GM12873 (cell line): ENCODE results near the gene AP5Z1.
A peak's percentile ranks its signal among the peaks of the same experiment; 100 is the strongest.

Source experiments
- TF ChIP-seq, protein P1 (sequence below): IDR thresholded peaks from 2 replicates; pipeline ENCODE4 v1.5.1; 2012; ENCODE audit warnings: low read depth, mild to moderate bottlenecking, moderate library complexity, low read length, control low read depth; ENCODE audit not compliant: insufficient read depth; ENCODE audit errors: missing control alignments

Gene AP5Z1

DNA sequence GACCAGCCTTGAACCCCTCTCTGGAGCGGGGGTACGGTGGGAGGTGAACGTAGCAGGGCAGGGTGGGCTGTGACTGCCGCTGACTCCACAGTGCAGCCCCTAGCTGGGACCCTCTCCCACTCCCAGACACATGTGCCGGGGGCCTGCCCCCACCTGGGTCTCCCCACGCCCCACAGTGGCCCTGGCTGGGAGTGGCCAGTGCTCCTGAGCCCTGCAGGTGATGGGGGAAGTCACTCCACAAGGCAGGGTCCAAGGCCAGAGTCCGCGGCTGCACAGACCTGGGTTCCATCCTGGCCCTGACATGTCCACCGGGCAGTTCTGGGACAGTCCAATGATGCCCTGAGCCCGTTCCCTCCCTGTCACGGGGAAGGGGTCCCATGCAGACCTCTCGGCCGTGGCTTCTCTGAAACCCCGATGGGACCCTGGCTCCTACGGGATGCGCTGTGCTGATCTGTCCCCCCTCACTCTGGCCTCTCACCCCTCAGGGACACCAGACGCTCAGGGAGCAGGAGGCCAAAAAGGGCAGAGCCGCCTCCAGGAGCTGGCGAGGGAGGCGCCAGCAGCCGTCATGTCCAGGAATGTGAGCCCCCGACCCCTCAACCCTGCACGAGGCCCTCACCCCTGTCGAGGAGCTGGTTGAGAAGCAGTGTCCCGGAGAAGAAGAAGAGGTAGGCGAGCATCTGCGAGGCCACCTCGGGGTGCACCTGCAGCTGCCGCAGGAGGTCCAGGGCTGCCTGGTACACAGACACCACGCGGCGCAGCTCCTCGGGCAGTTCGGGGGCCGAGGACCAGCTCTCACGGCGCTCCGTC is 40.4 kb downstream of the AP5Z1 start:
- TF ChIP-seq, protein P1, sequence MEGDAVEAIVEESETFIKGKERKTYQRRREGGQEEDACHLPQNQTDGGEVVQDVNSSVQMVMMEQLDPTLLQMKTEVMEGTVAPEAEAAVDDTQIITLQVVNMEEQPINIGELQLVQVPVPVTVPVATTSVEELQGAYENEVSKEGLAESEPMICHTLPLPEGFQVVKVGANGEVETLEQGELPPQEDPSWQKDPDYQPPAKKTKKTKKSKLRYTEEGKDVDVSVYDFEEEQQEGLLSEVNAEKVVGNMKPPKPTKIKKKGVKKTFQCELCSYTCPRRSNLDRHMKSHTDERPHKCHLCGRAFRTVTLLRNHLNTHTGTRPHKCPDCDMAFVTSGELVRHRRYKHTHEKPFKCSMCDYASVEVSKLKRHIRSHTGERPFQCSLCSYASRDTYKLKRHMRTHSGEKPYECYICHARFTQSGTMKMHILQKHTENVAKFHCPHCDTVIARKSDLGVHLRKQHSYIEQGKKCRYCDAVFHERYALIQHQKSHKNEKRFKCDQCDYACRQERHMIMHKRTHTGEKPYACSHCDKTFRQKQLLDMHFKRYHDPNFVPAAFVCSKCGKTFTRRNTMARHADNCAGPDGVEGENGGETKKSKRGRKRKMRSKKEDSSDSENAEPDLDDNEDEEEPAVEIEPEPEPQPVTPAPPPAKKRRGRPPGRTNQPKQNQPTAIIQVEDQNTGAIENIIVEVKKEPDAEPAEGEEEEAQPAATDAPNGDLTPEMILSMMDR, result peak; percentile 33

DNA sequence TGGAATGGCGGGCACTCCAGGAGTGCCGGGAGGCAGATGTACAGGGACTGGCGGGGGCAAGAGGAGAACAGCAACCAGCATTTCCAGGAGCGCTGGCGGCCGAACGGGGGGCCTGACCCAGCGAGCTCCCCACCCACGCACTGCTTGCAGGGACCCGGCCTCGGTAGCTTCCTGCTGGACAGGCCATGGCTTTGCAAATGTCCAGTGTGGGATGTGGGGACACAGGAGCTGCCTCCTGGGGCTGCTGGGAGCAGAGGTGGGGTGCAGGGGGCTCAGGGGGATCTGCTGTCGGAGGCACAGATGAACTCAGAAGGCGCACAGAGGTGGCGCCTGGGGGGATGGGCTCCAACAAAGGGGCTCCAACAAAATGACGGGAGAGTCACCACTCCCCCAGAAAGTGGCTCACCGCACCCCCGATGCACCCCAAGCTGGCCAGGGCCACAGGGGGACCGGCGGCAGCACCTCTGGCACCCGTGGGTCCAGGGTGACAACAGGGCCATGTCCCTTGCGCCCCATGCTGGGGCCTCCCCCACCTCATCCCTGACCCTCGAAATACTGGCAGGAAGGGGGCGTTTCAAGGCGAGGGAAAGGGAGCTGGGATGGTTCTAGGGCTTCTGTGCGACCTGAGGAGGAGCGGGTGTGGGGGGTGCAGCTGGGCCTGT is 41.1 kb downstream of the AP5Z1 start:
- TF ChIP-seq, protein P1, result no peak

DNA sequence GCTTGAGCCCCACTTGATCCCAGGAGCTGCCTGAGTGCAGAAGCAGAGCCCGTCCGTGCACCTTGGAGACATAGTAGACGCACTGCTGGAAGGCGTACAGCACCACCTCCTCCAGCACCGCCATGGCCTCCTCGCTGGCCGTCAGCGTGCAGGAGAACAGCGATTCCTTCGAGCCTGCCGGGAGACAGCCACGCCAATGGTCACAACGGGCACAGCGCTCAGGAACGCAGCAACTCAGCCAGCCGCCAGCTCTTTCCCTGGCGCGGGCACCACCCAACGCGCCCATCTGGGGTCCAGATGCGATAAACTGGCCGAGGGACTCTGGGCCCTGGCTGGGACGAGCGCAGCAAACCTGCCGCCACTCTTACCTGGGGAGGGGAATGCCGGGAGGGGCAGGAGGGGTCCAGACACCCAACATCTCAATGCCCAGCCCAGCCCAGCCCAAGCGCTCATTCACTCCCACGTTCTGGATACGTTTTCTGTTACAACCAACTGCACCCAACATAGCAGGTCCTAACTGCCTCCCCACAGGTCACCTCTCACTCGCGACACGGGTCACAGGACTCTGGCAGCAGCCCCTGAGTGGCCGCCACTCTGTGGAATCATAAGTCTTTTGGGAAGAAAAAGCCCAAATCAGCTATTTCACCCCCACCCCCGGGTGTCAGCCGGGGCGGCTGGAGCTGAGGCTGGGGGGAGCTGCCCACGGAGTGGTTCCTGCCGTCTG is 41.9 kb downstream of the AP5Z1 start:
- TF ChIP-seq, protein P1, result no peak

DNA sequence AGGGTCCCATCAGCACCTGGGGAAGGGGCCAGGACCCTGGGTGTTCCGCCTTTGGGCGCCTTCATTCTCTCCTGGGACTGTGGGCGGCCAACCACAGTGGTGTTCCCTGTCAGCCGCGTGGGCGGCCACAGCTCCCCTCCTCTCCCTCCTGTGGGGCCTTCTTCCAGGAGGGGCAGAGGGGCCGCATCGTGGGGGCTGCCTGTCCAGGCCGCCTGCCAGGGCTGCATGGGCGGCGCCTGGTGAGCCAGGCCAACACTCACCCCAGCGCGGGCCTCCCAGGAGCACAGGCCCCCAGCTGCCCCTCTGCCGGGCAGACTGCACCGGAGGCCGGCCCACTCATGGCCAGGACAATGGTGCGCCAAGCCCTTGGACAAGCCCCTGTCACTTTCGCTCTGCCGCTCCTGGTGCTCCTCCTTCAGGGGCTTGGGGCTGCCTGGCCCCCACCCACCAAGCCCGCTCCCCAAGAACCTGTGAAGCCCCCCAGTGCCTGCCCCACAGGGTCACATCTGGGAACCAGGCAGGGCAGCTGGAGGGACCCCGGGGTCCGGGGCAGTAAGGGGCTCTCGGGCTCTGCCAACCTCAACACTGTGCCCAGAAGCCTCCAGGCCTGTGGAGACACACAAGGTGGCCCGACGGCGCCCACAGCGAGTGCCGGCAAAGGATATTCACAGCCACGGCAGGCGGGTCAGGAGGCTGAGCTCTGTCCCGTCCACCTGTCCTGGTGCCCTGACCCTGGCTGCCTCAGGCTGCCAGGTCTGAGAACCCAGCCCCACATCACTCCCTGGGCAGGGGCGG is 42.8 kb downstream of the AP5Z1 start:
- TF ChIP-seq, protein P1, result no peak

DNA sequence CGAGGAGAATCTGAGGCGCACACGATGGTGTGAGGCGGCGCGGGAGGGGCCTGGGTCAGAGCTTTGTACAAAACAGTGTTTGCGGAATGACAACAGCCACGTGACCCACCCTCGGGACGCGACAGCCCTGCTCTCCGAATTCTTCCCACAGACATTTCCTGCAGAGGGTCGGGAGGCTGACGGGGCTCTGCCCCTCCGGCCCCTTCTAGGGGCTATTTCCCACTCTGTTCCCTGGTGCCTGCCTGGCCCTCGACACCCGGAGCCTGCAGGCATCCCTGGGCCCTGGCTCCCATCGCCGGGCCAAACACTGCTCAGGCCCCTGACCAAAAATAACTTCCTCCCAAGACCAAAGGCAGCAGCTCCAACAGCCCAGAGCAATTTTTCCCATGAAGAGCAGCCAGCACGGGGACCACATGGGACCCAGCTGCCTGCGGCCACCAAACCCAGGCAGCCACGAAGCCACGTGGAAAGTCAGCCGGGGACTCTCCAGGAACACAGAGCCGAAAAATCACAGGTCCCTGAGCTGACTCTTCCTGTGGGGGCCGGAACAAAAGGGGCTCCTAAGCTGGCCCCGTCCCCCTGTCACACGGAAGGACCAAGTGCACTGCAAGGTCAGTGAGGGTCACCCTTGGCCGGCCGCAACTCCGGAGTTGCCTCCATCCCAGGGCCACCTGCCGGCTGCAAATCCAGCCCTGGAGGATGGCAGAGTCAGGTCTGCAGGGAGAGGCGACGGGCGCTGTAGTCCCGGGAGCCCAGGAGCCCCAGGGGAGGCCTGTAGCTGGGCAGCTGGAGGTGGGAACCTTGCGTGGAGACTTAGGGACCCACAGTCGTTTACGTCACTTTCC is 44.4 kb downstream of the AP5Z1 start:
- TF ChIP-seq, protein P1, result no peak

DNA sequence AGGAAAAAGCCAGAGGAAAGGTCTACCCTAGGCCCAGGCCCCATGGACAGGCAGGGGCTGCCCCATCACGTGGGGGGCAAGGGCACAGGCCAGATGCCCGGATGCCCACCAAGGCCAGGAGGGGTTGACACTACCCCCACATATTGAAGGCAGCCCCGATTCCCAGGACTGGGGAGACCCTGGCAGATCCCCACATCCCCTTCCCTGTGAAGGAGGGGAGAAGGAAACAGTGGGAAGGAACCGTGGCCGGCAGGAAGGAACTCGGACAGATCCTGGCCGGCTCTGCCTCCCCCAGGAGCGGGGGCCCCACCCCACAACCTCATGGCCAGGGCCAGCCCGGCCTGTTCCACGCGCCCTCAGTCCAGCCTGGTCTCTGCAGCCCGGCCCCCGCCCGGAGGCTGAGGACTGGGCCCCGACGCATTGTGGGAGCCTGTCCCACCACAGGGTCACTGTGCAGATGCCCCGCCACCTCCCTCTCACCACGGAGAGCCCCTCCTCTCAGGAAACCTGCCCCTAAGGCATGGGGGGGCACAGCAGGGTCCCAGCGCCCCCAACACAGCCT is 45.1 kb downstream of the AP5Z1 start:
- TF ChIP-seq, protein P1, result no peak
